Measurements from ENCODE around the gene TBC1D5.

GRCh38 chr3:17149076-17149475 is 593.4 kb downstream of the TBC1D5 start:
- TF ChIP-seq, protein P1, sequence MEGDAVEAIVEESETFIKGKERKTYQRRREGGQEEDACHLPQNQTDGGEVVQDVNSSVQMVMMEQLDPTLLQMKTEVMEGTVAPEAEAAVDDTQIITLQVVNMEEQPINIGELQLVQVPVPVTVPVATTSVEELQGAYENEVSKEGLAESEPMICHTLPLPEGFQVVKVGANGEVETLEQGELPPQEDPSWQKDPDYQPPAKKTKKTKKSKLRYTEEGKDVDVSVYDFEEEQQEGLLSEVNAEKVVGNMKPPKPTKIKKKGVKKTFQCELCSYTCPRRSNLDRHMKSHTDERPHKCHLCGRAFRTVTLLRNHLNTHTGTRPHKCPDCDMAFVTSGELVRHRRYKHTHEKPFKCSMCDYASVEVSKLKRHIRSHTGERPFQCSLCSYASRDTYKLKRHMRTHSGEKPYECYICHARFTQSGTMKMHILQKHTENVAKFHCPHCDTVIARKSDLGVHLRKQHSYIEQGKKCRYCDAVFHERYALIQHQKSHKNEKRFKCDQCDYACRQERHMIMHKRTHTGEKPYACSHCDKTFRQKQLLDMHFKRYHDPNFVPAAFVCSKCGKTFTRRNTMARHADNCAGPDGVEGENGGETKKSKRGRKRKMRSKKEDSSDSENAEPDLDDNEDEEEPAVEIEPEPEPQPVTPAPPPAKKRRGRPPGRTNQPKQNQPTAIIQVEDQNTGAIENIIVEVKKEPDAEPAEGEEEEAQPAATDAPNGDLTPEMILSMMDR (IDR thresholded peaks at IDR 0.05): no peak
- TF ChIP-seq POLR2A (IDR thresholded peaks at IDR 0.05): no peak
- no peak for TF ChIP-seq POLR2AphosphoS5 (IDR thresholded peaks at IDR 0.05)

All from breast epithelium (tissue), 3 donors.